IPS-20b (cell line): ENCODE data around the gene PPP1R13B.

Experiments
- H3K27ac ChIP-seq: one replicate; pipeline ENCODE4 v1.5.1; 2013; ENCODE audit warnings: low read length
- H3K27me3 ChIP-seq: 2 replicates; pipeline ENCODE4 v1.6.1; 2013; ENCODE audit warnings: mild to moderate bottlenecking, low read length, inconsistent platforms; ENCODE audit not compliant: insufficient read depth
- H3K36me3 ChIP-seq: 2 replicates; pipeline ENCODE4 v1.6.1; 2013; ENCODE audit warnings: low read depth, mild to moderate bottlenecking, inconsistent platforms, low read length, moderate library complexity; ENCODE audit not compliant: insufficient read depth
- H3K4me1 ChIP-seq: 2 replicates; pipeline ENCODE4 v1.6.1; 2013; ENCODE audit warnings: mild to moderate bottlenecking, control low read depth, inconsistent platforms, low read length, moderate library complexity; ENCODE audit not compliant: insufficient read depth
- H3K4me3 ChIP-seq: 2 replicates; pipeline ENCODE4 v1.5.1; 2013; ENCODE audit warnings: mild to moderate bottlenecking, low read length, inconsistent platforms
- H3K9ac ChIP-seq: 2 replicates; pipeline ENCODE4 v1.6.1; 2013; ENCODE audit warnings: low read depth, mild to moderate bottlenecking, inconsistent platforms, low read length, moderate library complexity
- H3K9me3 ChIP-seq: 2 replicates; pipeline ENCODE4 v1.6.1; 2013; ENCODE audit warnings: mild to moderate bottlenecking, low read depth, low read length, inconsistent platforms; ENCODE audit not compliant: insufficient read depth

The PPP1R13B gene

DNA sequence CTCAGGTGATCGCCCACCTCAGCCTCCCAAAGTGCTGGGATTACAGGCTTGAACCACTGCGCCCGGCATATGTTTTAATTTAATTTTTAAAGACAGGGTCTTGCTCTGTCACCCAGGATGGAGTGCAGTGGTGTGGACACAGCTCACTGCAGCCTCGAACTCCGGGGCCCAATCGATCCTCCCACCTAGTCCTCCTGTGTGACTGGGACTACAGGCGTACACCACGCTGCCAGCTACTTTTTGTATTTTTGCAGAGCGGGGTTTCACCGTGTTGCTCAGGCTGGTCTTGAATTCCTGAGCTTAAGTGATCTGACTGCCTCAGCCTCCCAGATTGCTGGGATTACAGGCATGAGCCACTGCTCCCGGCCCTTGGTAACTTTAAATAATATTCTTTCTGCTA lies 30.8 kb upstream of the PPP1R13B start:
- no peaks in the 10 kb centered on the region for H3K27me3 ChIP-seq
- no peak overlapping the region for H3K27ac ChIP-seq
- peaks cover 8% of the 10 kb centered on the region for H3K4me1 ChIP-seq
- no peaks in the 10 kb centered on the region for H3K9me3 ChIP-seq
- no peak overlapping the region for H3K4me3 ChIP-seq
- no peak overlapping the region for H3K9ac ChIP-seq
- no peaks in the 10 kb centered on the region for H3K36me3 ChIP-seq

DNA sequence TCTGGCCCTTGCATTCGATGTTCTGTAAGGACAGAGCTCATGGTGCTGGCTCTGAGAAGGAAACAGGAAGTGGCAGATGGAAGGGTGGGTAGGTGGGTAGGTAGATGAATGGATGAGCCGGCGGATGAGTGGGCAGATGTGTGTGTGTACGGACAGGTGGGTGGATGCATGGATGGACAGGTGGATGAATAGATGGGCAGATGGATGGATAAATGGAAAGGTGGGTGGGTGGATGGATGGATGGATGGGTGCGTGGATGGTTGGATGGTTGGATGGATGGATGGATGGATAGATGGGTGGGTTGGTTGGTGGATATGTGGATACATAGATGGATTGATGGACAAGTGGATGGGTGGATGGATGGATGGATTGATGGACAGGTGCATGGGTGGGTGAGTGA lies 27.6 kb upstream of the PPP1R13B start:
- no peaks in the 10 kb centered on the region for H3K27me3 ChIP-seq
- no peaks in the 10 kb centered on the region for H3K9me3 ChIP-seq
- no peak overlapping the region for H3K4me3 ChIP-seq
- no peak overlapping the region for H3K9ac ChIP-seq
- no peaks in the 10 kb centered on the region for H3K36me3 ChIP-seq
- H3K4me1 ChIP-seq: peaks cover 7% of the 10 kb centered on the region; the same call in 1 of the 2 replicates
- H3K27ac ChIP-seq: no peak overlapping the region

DNA sequence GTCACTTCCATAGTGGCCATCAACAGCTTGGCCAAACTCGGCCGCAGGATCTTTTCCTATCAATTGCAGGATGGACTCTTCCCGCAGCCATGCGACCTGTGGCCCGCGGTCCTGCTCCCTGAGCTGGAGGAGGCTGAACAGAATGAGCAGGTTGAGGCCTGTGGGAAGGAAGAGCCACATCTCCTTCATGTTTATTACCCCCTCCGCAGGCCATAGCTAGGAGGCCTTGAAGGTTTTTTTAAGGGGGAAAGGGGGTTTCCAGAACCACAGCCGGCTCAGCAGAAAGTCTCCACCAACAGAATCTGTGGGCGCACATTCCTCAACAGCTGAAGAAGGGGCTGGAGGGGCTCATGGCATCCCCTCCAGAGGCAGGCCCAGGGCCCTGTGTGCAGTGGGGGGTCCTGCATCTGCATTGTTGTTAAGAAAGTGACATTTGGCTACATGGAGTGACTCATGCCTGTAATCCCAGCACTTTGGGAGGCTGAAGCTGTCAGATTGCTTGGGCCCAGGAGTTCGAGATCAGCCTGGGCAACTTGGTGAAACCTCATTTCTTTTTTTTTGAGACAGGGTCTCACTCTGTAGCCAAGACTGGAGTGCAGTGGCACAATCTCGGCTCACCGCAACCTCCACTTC lies 25.2 kb upstream of the PPP1R13B start:
- H3K9ac ChIP-seq: no peak overlapping the region; the same call in 1 of the 2 replicates
- peak overlapping the region; percentile 70 for H3K27ac ChIP-seq
- H3K4me1 ChIP-seq: peaks cover 7% of the 10 kb centered on the region; the same call in 1 of the 2 replicates

DNA sequence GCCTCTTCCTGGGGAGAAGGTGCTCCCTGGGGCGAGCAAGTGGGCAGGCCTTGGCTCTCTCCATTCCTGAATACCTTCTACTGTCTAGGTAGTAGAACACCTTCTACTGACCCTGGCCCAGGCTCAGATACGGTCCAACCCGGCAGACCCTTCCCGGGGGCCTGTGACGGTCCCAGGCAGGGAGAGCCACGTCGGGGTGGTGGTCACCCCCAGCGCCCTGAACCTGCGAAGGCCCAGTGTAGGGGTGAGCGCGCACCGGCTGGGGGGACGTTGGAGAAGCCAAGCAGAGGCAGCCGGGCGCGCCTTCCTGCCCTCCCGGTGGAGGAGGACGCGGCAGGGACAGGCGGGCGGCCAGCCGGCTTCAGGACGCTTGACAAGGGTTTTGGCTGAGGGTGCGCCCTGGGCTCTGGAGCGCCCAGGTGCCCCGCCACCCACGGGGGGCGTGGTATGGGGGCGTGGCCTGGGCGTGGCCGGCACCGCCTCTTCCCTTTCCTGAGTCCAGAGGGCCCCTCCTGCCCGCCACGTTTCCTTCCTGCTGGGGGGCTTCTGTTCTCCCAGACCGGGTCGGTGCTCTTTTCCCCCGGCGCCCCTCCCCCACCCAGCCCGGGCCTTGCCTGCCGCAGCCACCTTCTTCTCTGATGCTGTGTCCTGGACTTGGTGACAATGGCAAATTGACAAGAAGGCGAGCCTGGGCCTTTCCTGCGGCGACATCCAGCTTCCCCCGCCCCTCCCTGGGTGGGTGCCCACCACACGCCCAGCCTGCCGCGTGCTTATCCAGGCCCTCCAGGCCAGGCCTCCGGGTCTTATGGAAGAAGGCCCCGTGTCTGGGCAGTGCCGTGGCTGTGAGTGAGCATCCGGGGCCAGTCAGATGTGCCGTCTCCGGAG lies 24.5 kb upstream of the PPP1R13B start:
- Histone ChIP-seq H3K36me3 (no peaks in the 10 kb centered on the region), H3K27me3 (no peaks in the 10 kb centered on the region), H3K9ac (no peak overlapping the region; the same call in 1 of the 2 replicates), H3K4me1 (peaks cover 7% of the 10 kb centered on the region; the same call in 1 of the 2 replicates), H3K9me3 (no peaks in the 10 kb centered on the region), H3K4me3 (peak overlapping the region; percentile 55; the same call in 1 of the 2 replicates), H3K27ac (peak overlapping the region; percentile 70)

More for the DNA sequence above, 25.2 kb upstream of the PPP1R13B start:
- Histone ChIP-seq H3K27me3 (no peaks in the 10 kb centered on the region), H3K4me3 (peak overlapping the region; percentile 55; the same call in 1 of the 2 replicates), H3K36me3 (no peaks in the 10 kb centered on the region), H3K9me3 (no peaks in the 10 kb centered on the region)

DNA sequence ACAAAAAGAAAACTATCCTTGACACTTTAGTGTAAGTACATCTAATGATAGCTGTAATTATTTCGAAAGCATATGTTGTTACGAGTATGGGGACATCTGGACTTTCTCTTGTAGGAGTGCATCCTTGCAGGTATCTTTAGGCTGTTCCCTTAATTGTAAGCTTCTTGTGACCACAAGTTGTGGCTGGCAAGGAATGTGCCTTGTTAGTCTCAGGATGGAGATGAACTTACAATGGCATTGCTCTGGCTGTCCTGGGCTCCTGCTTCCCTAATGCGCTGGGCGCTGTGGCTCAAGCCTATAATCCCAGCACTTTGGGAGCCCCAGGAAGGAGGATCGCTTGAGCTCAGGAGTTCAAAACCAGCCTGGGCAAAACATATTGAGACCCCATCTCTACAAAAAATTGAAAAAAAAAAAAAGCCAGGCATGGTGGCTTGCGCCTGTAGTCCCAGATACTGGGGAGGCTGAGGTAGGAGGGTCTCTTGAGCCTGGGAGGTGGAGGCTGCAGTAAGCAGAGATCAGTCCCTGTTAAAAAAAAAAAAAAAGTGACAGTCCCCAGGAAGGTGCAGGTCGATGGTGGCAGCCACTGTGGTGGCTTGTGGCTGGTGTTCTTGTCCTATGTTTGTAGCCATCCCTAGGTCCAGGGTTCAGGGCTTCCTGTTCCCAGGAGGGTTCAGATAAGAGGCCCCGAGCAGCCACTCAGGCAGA lies 23.7 kb upstream of the PPP1R13B start:
- Histone ChIP-seq H3K36me3 (no peaks in the 10 kb centered on the region), H3K27ac (no peak overlapping the region)

DNA sequence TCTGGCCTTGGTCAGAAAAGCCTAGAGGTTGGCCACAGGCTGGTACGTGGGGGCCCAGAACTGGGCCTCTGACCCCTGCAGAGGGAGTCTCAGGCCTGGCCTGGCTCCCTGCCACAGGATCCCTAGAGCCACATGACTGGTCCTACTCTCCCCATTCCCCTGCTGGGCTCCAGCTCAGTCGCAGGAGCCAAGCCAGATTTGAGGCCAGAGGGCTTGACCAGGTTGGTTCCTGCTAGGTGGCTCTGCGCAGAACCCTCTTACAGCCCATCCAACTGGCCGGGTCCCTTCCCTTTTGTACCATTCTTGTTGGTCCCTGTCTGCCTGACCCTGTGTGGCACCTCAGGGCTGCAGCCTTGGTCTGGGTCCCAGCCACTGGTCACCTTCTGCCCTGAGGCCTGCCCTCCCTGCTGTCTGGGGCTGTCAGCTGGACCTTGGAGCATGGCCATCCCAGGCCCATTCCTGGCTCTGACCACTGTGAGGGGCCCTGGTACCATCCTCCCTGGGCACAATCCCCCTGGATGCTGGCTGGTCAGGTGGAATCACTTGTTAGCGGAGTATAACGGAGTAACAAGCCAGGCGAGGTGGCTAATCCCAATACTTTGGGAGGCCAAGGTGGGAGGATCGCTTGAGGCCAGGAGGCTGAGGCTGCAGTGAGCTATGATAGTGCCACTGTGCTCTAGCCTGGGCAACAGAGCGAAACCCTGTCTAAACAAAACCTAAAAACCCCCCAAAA lies 22.9 kb upstream of the PPP1R13B start:
- no peak overlapping the region for H3K27ac ChIP-seq
- H3K9me3 ChIP-seq: no peaks in the 10 kb centered on the region
- no peaks in the 10 kb centered on the region for H3K36me3 ChIP-seq
- H3K4me1 ChIP-seq: peaks cover 7% of the 10 kb centered on the region; the same call in 1 of the 2 replicates
- H3K9ac ChIP-seq: no peak overlapping the region
- H3K27me3 ChIP-seq: no peaks in the 10 kb centered on the region
- no peak overlapping the region for H3K4me3 ChIP-seq

More for the DNA sequence above, 23.7 kb upstream of the PPP1R13B start:
- H3K4me3 ChIP-seq: no peak overlapping the region
- peaks cover 7% of the 10 kb centered on the region; the same call in 1 of the 2 replicates for H3K4me1 ChIP-seq
- no peak overlapping the region for H3K9ac ChIP-seq
- no peaks in the 10 kb centered on the region for H3K27me3 ChIP-seq
- H3K9me3 ChIP-seq: no peaks in the 10 kb centered on the region

DNA sequence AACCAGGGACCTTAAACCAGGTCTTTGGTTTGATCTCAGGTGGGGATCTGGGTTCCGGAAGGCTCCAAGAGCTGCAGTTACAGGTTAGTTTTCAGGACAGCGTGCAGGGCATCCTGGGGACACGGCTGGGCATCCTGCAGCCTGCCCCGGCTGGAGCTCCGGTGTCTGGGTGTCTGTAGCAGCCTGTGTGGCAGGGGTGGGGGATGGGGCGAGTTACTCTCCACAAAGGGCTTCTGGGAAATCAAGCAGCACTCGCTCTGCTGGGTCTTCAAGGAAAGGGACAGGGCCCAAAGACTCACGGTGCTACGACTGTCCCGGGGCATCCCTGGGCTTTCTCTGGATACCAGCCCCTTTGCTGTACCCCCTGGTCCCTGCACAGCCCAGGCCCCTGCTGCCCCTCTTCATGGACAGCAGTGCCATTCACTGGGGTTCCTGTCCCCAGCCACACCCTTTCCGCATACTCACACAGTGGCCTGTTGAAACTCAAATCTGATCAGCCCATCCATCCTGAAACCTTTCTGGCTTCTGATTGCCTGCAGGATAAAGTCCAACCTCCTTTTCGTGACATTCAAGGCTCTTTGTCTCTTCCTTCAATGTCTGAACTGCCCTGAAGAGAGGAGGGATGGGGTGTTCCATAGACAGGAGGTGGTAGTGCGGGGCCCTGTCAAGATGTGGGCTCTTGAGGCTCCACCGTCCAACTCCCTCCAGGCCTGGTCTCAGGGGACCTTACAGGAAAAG lies 22.2 kb upstream of the PPP1R13B start:
- Histone ChIP-seq H3K27ac (no peak overlapping the region), H3K4me1 (peaks cover 7% of the 10 kb centered on the region; the same call in 1 of the 2 replicates), H3K4me3 (no peak overlapping the region), H3K27me3 (no peaks in the 10 kb centered on the region), H3K36me3 (no peaks in the 10 kb centered on the region), H3K9ac (no peak overlapping the region), H3K9me3 (no peaks in the 10 kb centered on the region)

DNA sequence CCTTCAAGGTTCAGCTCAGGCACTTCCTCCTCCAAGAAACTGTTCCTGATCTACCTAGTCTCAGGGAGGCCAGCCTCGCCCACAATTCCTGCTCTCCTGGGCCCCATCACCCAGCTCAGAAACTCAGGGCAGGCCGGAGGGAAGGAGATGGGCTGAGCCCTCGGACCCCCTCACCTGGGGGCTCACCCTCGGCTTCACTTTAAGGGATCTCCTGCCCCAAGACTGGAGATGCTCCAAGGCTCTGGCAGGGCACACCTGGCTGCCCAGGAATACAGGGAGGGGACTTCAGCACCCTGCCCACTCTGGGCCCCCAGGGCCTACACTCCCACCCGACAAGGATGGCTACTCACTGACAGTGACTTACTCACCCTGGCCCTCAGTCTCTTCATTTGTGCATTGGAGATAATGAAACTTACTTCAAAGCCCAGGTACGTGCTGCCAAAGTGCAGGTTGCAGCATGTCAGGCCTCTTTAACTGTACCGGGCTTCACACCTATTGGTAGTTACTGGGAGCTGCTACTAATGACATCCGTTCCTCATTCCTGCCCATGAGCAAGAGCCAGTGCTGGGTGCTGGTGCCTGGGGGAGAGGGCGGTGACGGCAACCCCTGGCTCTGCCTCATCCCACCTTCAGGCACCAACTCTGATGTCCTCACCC lies 21.0 kb upstream of the PPP1R13B start:
- Histone ChIP-seq H3K36me3 (no peaks in the 10 kb centered on the region), H3K9ac (no peak overlapping the region), H3K4me1 (peaks cover 7% of the 10 kb centered on the region; the same call in 1 of the 2 replicates)

DNA sequence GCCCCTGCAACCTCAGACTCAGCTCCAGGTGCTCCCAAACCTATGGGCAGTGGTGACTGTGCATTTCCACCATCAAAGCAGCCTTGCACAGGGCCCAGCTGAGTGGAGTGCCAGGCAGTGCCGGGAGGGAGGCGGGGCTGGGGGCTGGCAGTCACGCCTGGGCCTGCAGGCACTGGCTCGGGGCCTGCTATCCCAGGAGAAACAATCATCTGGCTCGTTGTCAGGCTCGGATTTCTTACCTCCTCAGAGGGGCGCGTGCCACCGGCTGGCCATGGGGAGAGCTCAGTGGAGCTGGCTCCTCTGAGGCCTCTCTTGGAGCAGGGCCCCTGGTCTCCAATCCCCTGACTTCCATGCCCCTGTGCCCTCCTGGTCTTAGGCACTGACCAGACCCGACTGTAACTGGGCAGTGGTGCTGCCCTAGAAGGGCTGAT lies 20.2 kb upstream of the PPP1R13B start:
- Histone ChIP-seq H3K4me3 (no peak overlapping the region), H3K4me1 (peaks cover 5% of the 10 kb centered on the region; the same call in 1 of the 2 replicates), H3K27ac (no peak overlapping the region), H3K36me3 (no peaks in the 10 kb centered on the region), H3K27me3 (no peaks in the 10 kb centered on the region), H3K9me3 (no peaks in the 10 kb centered on the region), H3K9ac (no peak overlapping the region)

More for the DNA sequence above, 21.0 kb upstream of the PPP1R13B start:
- no peaks in the 10 kb centered on the region for H3K27me3 ChIP-seq
- H3K9me3 ChIP-seq: no peaks in the 10 kb centered on the region
- H3K4me3 ChIP-seq: no peak overlapping the region
- no peak overlapping the region for H3K27ac ChIP-seq

DNA sequence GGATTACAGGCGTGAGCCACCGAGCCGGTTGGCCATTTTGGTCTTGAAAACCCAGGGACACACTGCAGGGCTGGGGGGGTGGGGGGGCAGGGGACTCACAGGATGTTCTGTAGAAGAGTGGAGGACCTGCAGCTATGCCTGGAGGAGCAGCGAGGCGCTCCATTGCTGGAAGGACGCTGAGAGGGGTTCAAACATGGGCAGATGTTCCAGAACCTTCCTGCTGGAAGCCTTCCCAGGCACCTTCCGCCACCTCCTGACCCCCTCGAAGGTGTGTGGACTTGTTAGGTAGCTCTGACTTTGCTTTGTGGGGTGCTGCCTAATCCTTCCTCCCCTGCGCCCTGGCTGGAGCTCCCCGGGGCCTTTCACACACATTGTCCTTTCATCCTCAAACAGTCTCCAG lies 19.6 kb upstream of the PPP1R13B start:
- H3K4me3 ChIP-seq: no peak overlapping the region
- H3K36me3 ChIP-seq: no peaks in the 10 kb centered on the region
- no peaks in the 10 kb centered on the region; the same call in 1 of the 2 replicates for H3K4me1 ChIP-seq
- H3K27me3 ChIP-seq: no peaks in the 10 kb centered on the region
- no peak overlapping the region for H3K27ac ChIP-seq
- no peaks in the 10 kb centered on the region for H3K9me3 ChIP-seq
- no peak overlapping the region for H3K9ac ChIP-seq
